Measurements from ENCODE around the gene MOK.
"Not testable (repeated sequence)": the region's sequence is repeated elsewhere in the genome, so short reads cannot be mapped to it uniquely, and the experiment has no call there.

Gene MOK

GRCh38 chr14:102321456-102322422, 16.8 kb upstream of the MOK start:
- no peak for DNase-seq

- DNase-seq, result no peak
Observed at GRCh38 chr14:102320671-102321455, 15.9 kb upstream of the MOK start.

- peak; percentile 33 for DNase-seq
Observed at GRCh38 chr14:102320033-102320660, 15.2 kb upstream of the MOK start.

- DNase-seq, result peak; percentile 92
Observed at GRCh38 chr14:102319351-102320032, 14.5 kb upstream of the MOK start, which contains the start of gene ZNF839. Gene ZNF839, plus strand, starts transcription at chr14:102319746. Its CDS starts 20 bp downstream, at chr14:102319766.

GRCh38 chr14:102318781-102319276, 13.9 kb upstream of the MOK start:
- DNase-seq, result no peak

GRCh38 chr14:102317564-102318248, 12.7 kb upstream of the MOK start:
- DNase-seq, result no peak

GRCh38 chr14:102316743-102317563, 12.0 kb upstream of the MOK start:
- DNase-seq, result peak; percentile 95

GRCh38 chr14:102316338-102316742, 11.4 kb upstream of the MOK start:
- peak; percentile 27 for DNase-seq

GRCh38 chr14:102315121-102315520, 10.2 kb upstream of the MOK start:
- DNase-seq, result no peak

GRCh38 chr14:102314242-102315011, 9.5 kb upstream of the MOK start:
- DNase-seq, result peak; percentile 76

- DNase-seq, result no peak
Observed at GRCh38 chr14:102303664-102304063, 1.3 kb downstream of the MOK start.

GRCh38 chr14:102298303-102299070, 6.5 kb downstream of the MOK start:
- DNase-seq, result not testable (repeated sequence)

- no peak for DNase-seq
Observed at GRCh38 chr14:102297436-102298170, 7.4 kb downstream of the MOK start.

GRCh38 chr14:102295270-102295669, 9.7 kb downstream of the MOK start:
- no peak for DNase-seq

- DNase-seq, result no peak
Observed at GRCh38 chr14:102293781-102294180, 11.2 kb downstream of the MOK start.

- DNase-seq, result no peak
Observed at GRCh38 chr14:102292441-102292840, 12.5 kb downstream of the MOK start.

- DNase-seq, result no peak
Observed at GRCh38 chr14:102288139-102288538, 16.8 kb downstream of the MOK start.

- DNase-seq, result no peak
Observed at GRCh38 chr14:102285106-102285505, 19.9 kb downstream of the MOK start.

Data from T-helper 9 cell (primary cell).